Esophagus squamous epithelium (tissue), 4 donors: ENCODE data around the gene RNU1-4.
"Not testable (repeated sequence)": the region's sequence is repeated elsewhere in the genome, so short reads cannot be mapped to it uniquely, and the experiment has no call there.

Experiments
- CTCF ChIP-seq, 6 experiments: fragments of 450-650 bp in 4 of 6; fragments of 200-600 bp in 2 of 6; sonication (generic) in 2 of 6; IDR thresholded peaks; one replicate each; pipeline ENCODE4 v1.5.1; 2016 to 2019; ENCODE audit warnings: antibody characterized with exemption in 6 of 6, mild to moderate bottlenecking in 4 of 6, moderate library complexity in 4 of 6
- POLR2A ChIP-seq, 4 donors: fragments of 450-650 bp; IDR thresholded peaks; one replicate each; pipeline ENCODE4 v1.6.1; 2017; ENCODE audit warnings: antibody characterized with exemption in 4 of 4, mild to moderate bottlenecking in 4 of 4, moderate library complexity in 3 of 4

GRCh38 chr1:16692717-16693448, 47.4 kb upstream of the RNU1-4 start:
- TF ChIP-seq CTCF, POLR2A (IDR thresholded peaks at IDR 0.05): not testable (repeated sequence)
